Loucy (cell line): ENCODE results near the gene UQCRC1.
A peak's percentile ranks its signal among the peaks of the same experiment; 100 is the strongest.

ENCODE experiments used
- H2AFZ ChIP-seq: fragments of 200-600 bp; sonication (generic); 2 replicates; pipeline ENCODE4 v1.6.0; 2016; ENCODE audit warnings: antibody characterized with exemption, mild to moderate bottlenecking, low read length, moderate library complexity
- H3F3A ChIP-seq: fragments of 200-600 bp; 2 replicates; pipeline ENCODE4 v1.6.0; 2016; ENCODE audit warnings: antibody characterized with exemption, low read depth, mild to moderate bottlenecking
- H3K27me3 ChIP-seq: fragments of 200-600 bp; sonication (generic); 2 replicates; pipeline ENCODE4 v1.6.1; 2014; ENCODE audit warnings: low read length, mild to moderate bottlenecking; ENCODE audit not compliant: insufficient read depth, poor library complexity, severe bottlenecking
- H3K36me3 ChIP-seq: fragments of 200-600 bp; sonication (generic); 2 replicates; pipeline ENCODE4 v1.6.1; 2016; ENCODE audit warnings: low read length; ENCODE audit not compliant: insufficient read depth
- H3K4me1 ChIP-seq: fragments of 200-600 bp; sonication (generic); 2 replicates; pipeline ENCODE4 v1.5.1; 2014; ENCODE audit warnings: low read length, mild to moderate bottlenecking; ENCODE audit not compliant: insufficient read depth, poor library complexity, severe bottlenecking
- H3K4me2 ChIP-seq: fragments of 200-600 bp; sonication (generic); 2 replicates; pipeline ENCODE4 v1.6.0; 2014; ENCODE audit warnings: antibody characterized with exemption, low read length, low read depth, mild to moderate bottlenecking; ENCODE audit not compliant: poor library complexity, severe bottlenecking
- H3K4me3 ChIP-seq: fragments of 200-600 bp; sonication (generic); 2 replicates; pipeline ENCODE4 v1.5.1; 2014; ENCODE audit warnings: low read length, mild to moderate bottlenecking, mixed read lengths; ENCODE audit not compliant: poor library complexity, severe bottlenecking
- H3K79me2 ChIP-seq: fragments of 200-600 bp; sonication (generic); 2 replicates; pipeline ENCODE4 v1.6.1; 2014; ENCODE audit warnings: low read length; ENCODE audit not compliant: insufficient read depth
- H3K9ac ChIP-seq: fragments of 200-600 bp; sonication (generic); 2 replicates; pipeline ENCODE4 v1.6.0; 2014; ENCODE audit warnings: mild to moderate bottlenecking, low read depth, low read length, moderate library complexity; ENCODE audit not compliant: poor library complexity, severe bottlenecking
- H3K9me2 ChIP-seq: fragments of 200-600 bp; sonication (generic); replicated peaks from 2 replicates; pipeline ENCODE4 v1.6.1; 2016; ENCODE audit warnings: low read depth, low read length, mixed read lengths
- H3K9me3 ChIP-seq: fragments of 200-600 bp; sonication (generic); 2 replicates; pipeline ENCODE4 v1.6.1; 2014; ENCODE audit warnings: mild to moderate bottlenecking, antibody characterized with exemption, low read length, low read depth; ENCODE audit not compliant: insufficient read depth
- H4K20me1 ChIP-seq: fragments of 200-600 bp; sonication (generic); 2 replicates; pipeline ENCODE4 v1.6.0; 2014; ENCODE audit warnings: antibody characterized with exemption, low read length, mild to moderate bottlenecking; ENCODE audit not compliant: insufficient read depth, poor library complexity, severe bottlenecking
- CTCF ChIP-seq: fragments of 200-600 bp; sonication (generic); conservative IDR thresholded peaks from 2 replicates; pipeline ENCODE4 v1.5.1; 2014; ENCODE audit warnings: mild to moderate bottlenecking, antibody characterized with exemption, low read length
- EZH2phosphoT487 ChIP-seq: fragments of 200-600 bp; IDR thresholded peaks from 2 replicates; pipeline ENCODE4 v1.6.1; 2018; ENCODE audit warnings: antibody characterized with exemption, mild to moderate bottlenecking, moderate library complexity, borderline replicate concordance

Gene UQCRC1

GRCh38 chr3:48636149-48636655, 26.8 kb upstream of the UQCRC1 start:
- H3K4me3 ChIP-seq: peak overlapping the region; percentile 90

GRCh38 chr3:48635222-48636021, 26.0 kb upstream of the UQCRC1 start, which contains the start of gene SLC26A6:
Gene SLC26A6 (minus strand): TSS chr3:48635461. CDS start chr3:48635393, 68 bp downstream.
- Histone ChIP-seq H2AFZ (peak within 1 kb of the TSS; percentile 89), H3K36me3 (peaks cover 5% of the 10 kb centered on the region; the same call in 1 of the 2 replicates), H3K27me3 (no peaks in the 10 kb centered on the region)

More at GRCh38 chr3:48636149-48636655, 26.8 kb upstream of the UQCRC1 start:
- Histone ChIP-seq H2AFZ (peak overlapping the region; percentile 89), H3K27me3 (no peaks in the 10 kb centered on the region), H3F3A (no peaks in the 10 kb centered on the region), H3K9me2 (no peaks in the 10 kb centered on the region), H4K20me1 (peaks cover 15% of the 10 kb centered on the region), H3K9me3 (no peaks in the 10 kb centered on the region), H3K36me3 (no peaks in the 10 kb centered on the region; the same call in 1 of the 2 replicates), H3K79me2 (peaks cover 40% of the 10 kb centered on the region), H3K4me1 (peaks cover 23% of the 10 kb centered on the region), H3K4me2 (peak overlapping the region; percentile 97), H3K9ac (peak overlapping the region; percentile 93)
- TF ChIP-seq CTCF: no peak
- TF ChIP-seq EZH2phosphoT487: no peak

GRCh38 chr3:48634661-48635221, 25.3 kb upstream of the UQCRC1 start:
- Histone ChIP-seq H3K79me2 (peaks cover 40% of the 10 kb centered on the region), H3K9me2 (no peaks in the 10 kb centered on the region), H4K20me1 (peaks cover 18% of the 10 kb centered on the region), H3F3A (no peaks in the 10 kb centered on the region), H3K36me3 (peaks cover 11% of the 10 kb centered on the region; the same call in 1 of the 2 replicates), H3K4me1 (peaks cover 23% of the 10 kb centered on the region), H3K4me3 (peak overlapping the region; percentile 90), H2AFZ (peak overlapping the region; percentile 81), H3K9ac (peak overlapping the region; percentile 93), H3K27me3 (no peaks in the 10 kb centered on the region), H3K9me3 (no peaks in the 10 kb centered on the region), H3K4me2 (peak overlapping the region; percentile 97)
- TF ChIP-seq CTCF (no peak), EZH2phosphoT487 (no peak)

More at GRCh38 chr3:48635222-48636021, 26.0 kb upstream of the UQCRC1 start, which contains the start of gene SLC26A6:
- Histone ChIP-seq H3K9me2 (no peaks in the 10 kb centered on the region), H3K9ac (peak within 1 kb of the TSS; percentile 93), H3K9me3 (no peaks in the 10 kb centered on the region), H3K4me2 (peak within 1 kb of the TSS; percentile 97), H3K4me3 (peak within 1 kb of the TSS; percentile 90), H4K20me1 (peaks cover 18% of the 10 kb centered on the region), H3K79me2 (peaks cover 40% of the 10 kb centered on the region), H3K4me1 (peaks cover 23% of the 10 kb centered on the region), H3F3A (no peaks in the 10 kb centered on the region)
- TF ChIP-seq EZH2phosphoT487 (no peak), CTCF (peak; percentile 87)
